Stimulated activated naive B cell treated with anti-CD40 and anti-IgM and Interleukin-4, amounts not matched to agents 10 μg/mL and 1 μg/mL and 100 μg/mL, for 72 hours (primary cell): ENCODE data around the gene AGPAT2.

Source experiments
- ATAC-seq, 2 donors: fragments of 150-1000 bp; cut with Tn5 transposase; replicated peaks; 2 replicates each; pipeline ENCODE4 v1.10.0; 2021; ENCODE audit warnings: moderate library complexity in 1 of 2
- DNase-seq: peaks from one replicate; pipeline ENCODE4 v3.0.0; 2021
- H3K27ac Mint-ChIP-seq: one replicate; pipeline ENCODE4 v1.8.0; 2022; ENCODE audit warnings: mild to moderate bottlenecking, mixed read lengths
- H3K27me3 Mint-ChIP-seq, 2 donors: one replicate each; pipeline ENCODE4 v1.8.0; 2022; ENCODE audit warnings: mixed read lengths in 2 of 2
- H3K36me3 Mint-ChIP-seq, 2 donors: one replicate each; pipeline ENCODE4 v1.8.0; 2022; ENCODE audit warnings: mixed read lengths in 2 of 2, mild to moderate bottlenecking in 1 of 2
- H3K4me1 Mint-ChIP-seq, 2 donors: one replicate each; pipeline ENCODE4 v1.8.0; 2022; ENCODE audit warnings: mixed read lengths in 2 of 2, mild to moderate bottlenecking in 1 of 2
- H3K4me3 Mint-ChIP-seq, 2 donors: one replicate each; pipeline ENCODE4 v1.8.0; 2022; ENCODE audit warnings: mild to moderate bottlenecking in 2 of 2, mixed read lengths in 2 of 2, moderate library complexity in 1 of 2
- H3K9me3 Mint-ChIP-seq, 2 donors: one replicate each; pipeline ENCODE4 v1.8.0; 2022; ENCODE audit warnings: mixed read lengths in 2 of 2, mild to moderate bottlenecking in 1 of 2

AGPAT2 gene

GRCh38 chr9:136673088-136673974, 13.9 kb downstream of the AGPAT2 start:
- H3K27me3 Mint-ChIP-seq = peaks cover 10 to 11% of the 10 kb centered on the region in 2 donors
- peaks cover 4 to 11% of the 10 kb centered on the region in 2 donors for H3K4me1 Mint-ChIP-seq
- DNase-seq (no peak), ATAC-seq (no peak)
- H3K27ac Mint-ChIP-seq = no peak overlapping the region
- H3K9me3 Mint-ChIP-seq = no peaks in the 10 kb centered on the region
- H3K36me3 Mint-ChIP-seq = peaks cover 5 to 10% of the 10 kb centered on the region in 2 donors
- no peak overlapping the region for H3K4me3 Mint-ChIP-seq

GRCh38 chr9:136672431-136673087, 14.7 kb downstream of the AGPAT2 start:
- DNase-seq (no peak), ATAC-seq (no peak)
- peaks cover 11 to 13% of the 10 kb centered on the region in 2 donors for H3K27me3 Mint-ChIP-seq
- H3K36me3 Mint-ChIP-seq = peaks cover 5 to 10% of the 10 kb centered on the region in 2 donors
- peaks cover 4 to 11% of the 10 kb centered on the region in 2 donors for H3K4me1 Mint-ChIP-seq
- no peaks in the 10 kb centered on the region for H3K9me3 Mint-ChIP-seq
- no peak overlapping the region for H3K27ac Mint-ChIP-seq
- no peak overlapping the region for H3K4me3 Mint-ChIP-seq

DNA sequence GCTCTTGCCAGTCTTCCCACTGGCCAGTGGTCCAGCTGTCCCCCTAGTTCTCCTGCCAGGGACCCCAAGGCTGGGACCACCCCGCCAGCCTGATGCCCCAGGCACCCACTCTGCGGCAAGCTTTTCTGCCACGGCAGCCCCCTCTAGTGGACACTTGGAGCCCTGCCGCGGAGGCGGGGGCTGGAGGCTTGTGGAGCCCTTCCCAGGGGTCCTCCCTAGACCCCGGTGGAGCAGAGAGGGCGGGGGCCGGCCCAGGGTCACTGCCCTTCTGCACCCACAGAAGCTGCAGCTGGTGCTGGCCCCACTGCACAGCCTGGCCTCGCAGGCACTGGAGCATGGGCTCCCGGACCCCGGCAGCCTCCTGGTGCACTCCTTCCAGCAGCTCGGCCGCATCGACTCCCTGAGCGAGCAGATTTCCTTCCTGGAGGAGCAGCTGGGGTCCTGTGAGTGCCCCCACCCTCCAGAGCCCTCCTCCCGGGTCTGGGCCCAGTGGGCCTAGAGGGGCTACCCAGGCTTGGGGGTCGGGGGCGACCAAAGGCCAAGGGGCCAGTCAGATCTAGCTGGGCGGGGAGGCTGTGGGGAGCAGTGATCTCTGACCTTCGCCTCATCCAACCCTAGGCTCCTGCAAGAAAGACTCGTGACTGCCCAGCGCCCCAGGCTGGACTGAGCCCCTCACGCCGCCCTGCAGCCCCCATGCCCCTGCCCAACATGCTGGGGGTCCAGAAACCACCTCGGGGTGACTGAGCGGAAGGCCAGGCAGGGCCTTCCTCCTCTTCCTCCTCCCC, 15.4 kb downstream of the AGPAT2 start:
- H3K27ac Mint-ChIP-seq = no peak overlapping the region
- DNase-seq (no peak), ATAC-seq (peak; percentile 45 to 53)

DNA sequence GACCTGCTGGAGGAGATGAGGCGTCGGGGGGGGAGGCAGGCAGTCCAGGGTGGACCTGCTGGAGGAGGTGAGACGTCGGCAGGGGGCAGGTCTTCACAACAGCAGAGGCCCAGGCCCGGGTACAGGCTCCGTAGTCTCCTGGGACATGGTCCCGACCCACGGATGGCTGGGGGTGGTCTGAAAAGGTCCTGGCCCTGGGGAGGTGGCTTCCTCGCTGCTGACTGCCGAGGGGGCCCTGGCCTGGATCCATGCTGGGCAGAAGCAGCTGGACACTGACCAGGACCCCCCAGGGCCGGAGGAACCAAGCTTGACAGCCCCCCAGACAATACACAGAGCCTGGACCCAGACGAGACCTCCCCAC, 16.0 kb downstream of the AGPAT2 start:
- Mint-ChIP-seq H3K36me3 (peaks cover 5 to 10% of the 10 kb centered on the region in 2 donors), H3K4me1 (peaks cover 7 to 16% of the 10 kb centered on the region in 2 donors), H3K9me3 (no peaks in the 10 kb centered on the region), H3K27me3 (peaks cover 18% of the 10 kb centered on the region in 2 donors), H3K4me3 (no peak overlapping the region), H3K27ac (no peak overlapping the region)
- DNase-seq (no peak), ATAC-seq (no peak)

More for the DNA sequence above, 15.4 kb downstream of the AGPAT2 start:
- Mint-ChIP-seq H3K4me1 (peaks cover 4 to 11% of the 10 kb centered on the region in 2 donors), H3K4me3 (no peak overlapping the region), H3K27me3 (peaks cover 13% of the 10 kb centered on the region in 2 donors), H3K9me3 (no peaks in the 10 kb centered on the region), H3K36me3 (peaks cover 5 to 10% of the 10 kb centered on the region in 2 donors)

DNA sequence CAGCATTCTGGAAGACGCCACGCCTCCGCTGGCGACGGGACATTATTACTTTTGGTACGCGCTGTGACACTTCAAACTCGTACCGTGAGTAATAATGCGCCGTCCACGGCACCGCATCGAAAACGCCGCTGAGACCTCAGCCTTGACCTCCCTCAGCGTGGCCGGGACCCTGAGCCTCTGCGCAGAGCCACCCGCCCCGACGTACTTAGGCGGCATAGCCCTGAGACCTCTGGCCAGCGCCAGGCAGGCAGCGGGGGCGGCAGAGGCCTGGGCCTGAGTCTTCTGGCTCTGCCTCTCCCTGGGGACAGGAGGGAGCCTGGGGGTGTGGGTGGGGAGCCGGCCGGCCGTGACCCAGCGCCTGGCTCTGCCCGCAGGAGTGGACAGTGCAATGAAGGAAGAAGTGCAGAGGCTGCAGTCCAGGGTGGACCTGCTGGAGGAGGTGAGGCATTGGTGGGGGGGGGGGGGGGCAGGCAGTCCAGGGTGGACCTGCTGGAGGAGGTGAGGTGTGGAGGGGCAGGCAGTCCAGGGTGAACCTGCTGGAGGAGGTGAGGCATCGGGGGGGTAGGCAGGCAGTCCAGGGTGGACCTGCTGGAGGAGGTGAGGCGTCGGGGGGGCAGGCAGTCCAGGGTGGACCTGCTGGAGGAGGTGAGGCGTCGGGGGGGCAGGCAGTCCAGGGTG, 16.5 kb downstream of the AGPAT2 start:
- H3K27ac Mint-ChIP-seq = no peak overlapping the region
- peaks cover 7 to 16% of the 10 kb centered on the region in 2 donors for H3K4me1 Mint-ChIP-seq
- no peak overlapping the region for H3K4me3 Mint-ChIP-seq
- H3K9me3 Mint-ChIP-seq = no peaks in the 10 kb centered on the region
- ATAC-seq (no peak), DNase-seq (no peak)
- peaks cover 18% of the 10 kb centered on the region in 2 donors for H3K27me3 Mint-ChIP-seq
- H3K36me3 Mint-ChIP-seq = peaks cover 5 to 10% of the 10 kb centered on the region in 2 donors

GRCh38 chr9:136669791-136670464, 17.3 kb downstream of the AGPAT2 start:
- peaks cover 9 to 21% of the 10 kb centered on the region in 2 donors for H3K4me1 Mint-ChIP-seq
- no peak for DNase-seq
- no peaks in the 10 kb centered on the region for H3K9me3 Mint-ChIP-seq
- no peak overlapping the region for H3K27ac Mint-ChIP-seq
- H3K36me3 Mint-ChIP-seq = peaks cover 5 to 10% of the 10 kb centered on the region in 2 donors
- no peak for ATAC-seq
- peaks cover 22 to 23% of the 10 kb centered on the region in 2 donors for H3K27me3 Mint-ChIP-seq
- no peak overlapping the region for H3K4me3 Mint-ChIP-seq

DNA sequence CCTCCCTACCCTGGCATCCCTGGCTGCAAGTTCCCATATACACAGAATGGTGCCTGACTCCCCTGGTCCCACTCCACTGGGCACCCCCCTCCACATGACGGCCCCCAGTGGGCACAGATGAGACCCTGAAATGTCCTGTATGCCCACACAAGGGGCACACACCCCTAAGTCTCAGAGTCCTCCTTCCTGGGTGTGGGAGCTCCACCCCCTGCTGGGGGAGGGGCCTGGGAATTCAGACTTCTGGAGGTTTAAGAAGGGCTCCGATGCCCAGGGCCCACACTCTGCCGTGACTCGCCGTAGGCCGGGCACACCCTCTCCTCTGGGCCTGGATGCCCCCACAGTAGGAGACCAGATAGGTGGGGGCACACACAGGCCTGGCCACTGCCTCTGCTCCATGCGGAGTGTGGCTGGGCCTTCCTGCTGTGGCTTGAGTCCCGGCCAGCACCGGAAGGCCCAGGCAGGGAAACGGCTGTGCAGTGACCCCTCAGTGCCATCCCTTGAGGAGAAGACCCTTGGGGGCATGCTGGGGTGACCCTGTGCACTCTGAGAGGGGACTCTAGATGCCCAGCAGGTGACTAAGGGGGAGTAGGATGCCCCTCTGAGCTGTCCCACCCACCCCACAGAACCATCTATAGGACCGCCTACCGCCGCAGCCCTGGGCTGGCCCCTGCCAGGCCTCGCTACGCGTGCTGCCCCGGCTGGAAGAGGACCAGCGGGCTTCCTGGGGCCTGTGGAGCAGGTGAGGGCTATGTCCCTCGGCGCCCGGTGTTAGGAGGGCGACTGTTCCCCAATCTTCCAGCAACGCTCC, 18.1 kb downstream of the AGPAT2 start:
- Mint-ChIP-seq H3K9me3 (no peaks in the 10 kb centered on the region), H3K4me3 (no peak overlapping the region), H3K4me1 (peaks cover 12 to 25% of the 10 kb centered on the region in 2 donors), H3K36me3 (peaks cover 3 to 5% of the 10 kb centered on the region in 2 donors), H3K27me3 (peaks cover 27 to 31% of the 10 kb centered on the region in 2 donors), H3K27ac (no peak overlapping the region)
- DNase-seq (no peak), ATAC-seq (no peak)

GRCh38 chr9:136667940-136668760, 19.1 kb downstream of the AGPAT2 start:
- DNase-seq (no peak), ATAC-seq (peak in 1 of 2 donors; percentile 19)
- H3K27ac Mint-ChIP-seq = no peak overlapping the region
- H3K36me3 Mint-ChIP-seq = peaks cover 0 to 2% of the 10 kb centered on the region in 2 donors
- no peaks in the 10 kb centered on the region for H3K9me3 Mint-ChIP-seq
- H3K27me3 Mint-ChIP-seq = peaks cover 33 to 41% of the 10 kb centered on the region in 2 donors
- H3K4me3 Mint-ChIP-seq = no peak overlapping the region
- peaks cover 12 to 25% of the 10 kb centered on the region in 2 donors for H3K4me1 Mint-ChIP-seq

DNA sequence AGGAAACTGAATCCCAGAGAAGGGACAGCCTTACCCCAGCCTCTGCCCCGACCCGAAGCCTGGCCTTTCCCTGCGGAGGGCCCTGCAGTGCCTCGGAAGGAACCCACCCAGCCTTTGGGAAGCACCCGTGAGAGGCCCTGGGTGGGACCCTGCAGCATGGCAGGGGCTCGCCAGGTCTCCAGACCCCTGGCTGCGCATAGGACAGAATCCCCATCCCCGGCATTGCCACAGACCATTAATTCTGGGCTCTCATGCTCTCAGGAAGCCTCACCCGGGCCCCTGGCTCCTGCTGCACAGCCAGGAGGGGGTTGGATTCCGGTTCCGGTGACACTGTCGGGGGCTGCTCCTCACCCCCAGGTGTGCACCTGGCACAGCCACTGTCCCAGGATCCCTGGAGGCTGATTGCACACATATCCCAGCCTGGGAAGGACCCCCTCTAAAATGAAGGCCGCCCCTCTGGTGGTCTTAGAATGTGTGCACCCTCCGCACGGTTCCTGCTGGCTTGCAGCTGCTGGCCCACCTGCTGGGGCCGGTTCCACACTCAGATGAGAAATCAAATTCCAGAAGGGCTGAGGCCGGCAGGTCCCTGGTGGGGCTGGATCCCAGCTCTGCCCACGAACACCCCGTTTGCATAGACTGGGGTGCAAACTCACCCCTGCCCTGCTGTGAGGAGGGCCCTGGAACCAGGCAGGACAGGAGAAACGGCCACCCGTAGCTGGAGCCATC, 19.9 kb downstream of the AGPAT2 start:
- Mint-ChIP-seq H3K4me1 (peaks cover 12 to 25% of the 10 kb centered on the region in 2 donors), H3K27me3 (peaks cover 38 to 49% of the 10 kb centered on the region in 2 donors)
- ATAC-seq = no peak

GRCh38 chr9:136666372-136667213, 20.7 kb downstream of the AGPAT2 start:
- DNase-seq = no peak

More for the DNA sequence above, 19.9 kb downstream of the AGPAT2 start:
- Mint-ChIP-seq H3K9me3 (no peaks in the 10 kb centered on the region), H3K27ac (no peak overlapping the region), H3K36me3 (no peaks in the 10 kb centered on the region), H3K4me3 (no peak overlapping the region)
- DNase-seq = no peak

More at GRCh38 chr9:136666372-136667213, 20.7 kb downstream of the AGPAT2 start:
- peaks cover 12 to 23% of the 10 kb centered on the region in 2 donors for H3K4me1 Mint-ChIP-seq
- peaks cover 42 to 52% of the 10 kb centered on the region in 2 donors for H3K27me3 Mint-ChIP-seq
- no peak for ATAC-seq
- H3K36me3 Mint-ChIP-seq = no peaks in the 10 kb centered on the region
- H3K27ac Mint-ChIP-seq = no peak overlapping the region
- H3K9me3 Mint-ChIP-seq = no peaks in the 10 kb centered on the region
- peak overlapping the region; percentile 64 to 67 for H3K4me3 Mint-ChIP-seq
